ACC112 (cell line): ENCODE results near the gene ZKSCAN5.
"Not testable (repeated sequence)": the region's sequence is repeated elsewhere in the genome, so short reads cannot be mapped to it uniquely, and the experiment has no call there.

Experiments used
- H2AFZ ChIP-seq: fragments of 200-600 bp; sonication (generic); one replicate; pipeline ENCODE4 v1.6.0; 2017; ENCODE audit warnings: antibody characterized with exemption, low read length; ENCODE audit not compliant: unreplicated experiment
- H3K27ac ChIP-seq: fragments of 200-600 bp; sonication (generic); 2 replicates; pipeline ENCODE4 v1.5.1; 2014; ENCODE audit warnings: low read depth, mild to moderate bottlenecking, antibody characterized with exemption, low read length, moderate library complexity
- H3K27me3 ChIP-seq: fragments of 200-600 bp; sonication (generic); 2 replicates; pipeline ENCODE4 v1.6.1; 2014; ENCODE audit warnings: mild to moderate bottlenecking, antibody characterized with exemption, low read length, moderate library complexity, mixed read lengths; ENCODE audit not compliant: insufficient read depth
- H3K36me3 ChIP-seq: fragments of 200-600 bp; sonication (generic); 2 replicates; pipeline ENCODE4 v1.6.1; 2016; ENCODE audit warnings: mild to moderate bottlenecking, antibody characterized with exemption, low read length, moderate library complexity, mixed read lengths; ENCODE audit not compliant: insufficient read depth
- H3K4me1 ChIP-seq: fragments of 200-600 bp; sonication (generic); one replicate; pipeline ENCODE4 v1.6.1; 2016; ENCODE audit warnings: low read length, mixed read lengths; ENCODE audit not compliant: insufficient read depth, unreplicated experiment, control insufficient read depth
- H3K4me3 ChIP-seq: fragments of 200-600 bp; sonication (generic); 2 replicates; pipeline ENCODE4 v1.5.1; 2014; ENCODE audit warnings: mild to moderate bottlenecking, low read depth, low read length
- H3K79me2 ChIP-seq: fragments of 200-600 bp; sonication (generic); one replicate; pipeline ENCODE4 v1.6.0; 2016; ENCODE audit warnings: low read length; ENCODE audit not compliant: control insufficient read depth, unreplicated experiment, insufficient read depth

ZKSCAN5 gene

GRCh38 chr7:99498546-99498944 lies 5.9 kb upstream of the ZKSCAN5 start:
- Histone ChIP-seq H3K79me2 (peaks cover 48% of the 10 kb centered on the region), H3K4me1 (peaks cover 11% of the 10 kb centered on the region), H3K27ac (no peak overlapping the region), H3K27me3 (no peaks in the 10 kb centered on the region), H3K4me3 (peak overlapping the region; percentile 99), H2AFZ (no peak overlapping the region), H3K36me3 (peaks cover 48% of the 10 kb centered on the region)

GRCh38 chr7:99499371-99499720 lies 5.1 kb upstream of the ZKSCAN5 start:
- peak overlapping the region; percentile 89 for H3K27ac ChIP-seq
- peaks cover 13% of the 10 kb centered on the region for H3K4me1 ChIP-seq
- H3K79me2 ChIP-seq = peaks cover 46% of the 10 kb centered on the region
- peaks cover 40% of the 10 kb centered on the region for H3K36me3 ChIP-seq
- H2AFZ ChIP-seq = peak overlapping the region; percentile 95
- H3K4me3 ChIP-seq = peak overlapping the region; percentile 99
- no peaks in the 10 kb centered on the region for H3K27me3 ChIP-seq

- Histone ChIP-seq H3K4me3 (peak within 1 kb of the TSS; percentile 99), H3K27ac (peak within 1 kb of the TSS; percentile 89), H3K36me3 (peaks cover 34% of the 10 kb centered on the region), H3K4me1 (peaks cover 13% of the 10 kb centered on the region), H3K27me3 (no peaks in the 10 kb centered on the region), H3K79me2 (peaks cover 46% of the 10 kb centered on the region), H2AFZ (peak within 1 kb of the TSS; percentile 95)
Observed at GRCh38 chr7:99499721-99500636, 4.5 kb upstream of the ZKSCAN5 start, which contains the start of gene ZNF394. TSS of gene ZNF394 (minus strand) at chr7:99500281. CDS start at chr7:99500093, 188 bp downstream.

GRCh38 chr7:99500637-99501009 lies 3.8 kb upstream of the ZKSCAN5 start:
- H3K36me3 ChIP-seq = peaks cover 29% of the 10 kb centered on the region
- H2AFZ ChIP-seq = peak overlapping the region; percentile 95
- H3K27me3 ChIP-seq = no peaks in the 10 kb centered on the region
- H3K79me2 ChIP-seq = peaks cover 51% of the 10 kb centered on the region
- H3K27ac ChIP-seq = peak overlapping the region; percentile 89; the same call in 1 of the 2 replicates
- peaks cover 14% of the 10 kb centered on the region for H3K4me1 ChIP-seq
- peak overlapping the region; percentile 99 for H3K4me3 ChIP-seq

GRCh38 chr7:99501236-99501635 lies 3.2 kb upstream of the ZKSCAN5 start:
- H3K27ac ChIP-seq, H3K27me3 ChIP-seq, H2AFZ ChIP-seq: not testable (repeated sequence)
- Histone ChIP-seq H3K36me3 (peaks cover 23% of the 10 kb centered on the region), H3K4me1 (peaks cover 20% of the 10 kb centered on the region), H3K4me3 (peak overlapping the region; percentile 99), H3K79me2 (peaks cover 56% of the 10 kb centered on the region)

GRCh38 chr7:99504281-99504602 lies 220 bp upstream of the ZKSCAN5 start:
- Histone ChIP-seq H3K79me2 (peaks cover 45% of the 10 kb centered on the region), H2AFZ (peak overlapping the region; percentile 36), H3K36me3 (0 out of 2 replicates have a peak, but pooled peaks cover 5% of the 10 kb centered on the region), H3K27me3 (no peaks in the 10 kb centered on the region), H3K4me1 (peaks cover 15% of the 10 kb centered on the region), H3K4me3 (peak overlapping the region; percentile 87), H3K27ac (peak overlapping the region; percentile 67)

- Histone ChIP-seq H3K36me3 (0 out of 2 replicates have a peak, but pooled peaks cover 5% of the 10 kb centered on the region), H3K27me3 (no peaks in the 10 kb centered on the region), H3K4me1 (peaks cover 15% of the 10 kb centered on the region), H3K27ac (peak overlapping the region; percentile 67), H3K79me2 (peaks cover 39% of the 10 kb centered on the region), H2AFZ (peak overlapping the region; percentile 30), H3K4me3 (peak overlapping the region; percentile 87)
Observed at GRCh38 chr7:99505324-99505662, 831 bp downstream of the ZKSCAN5 start.

- Histone ChIP-seq H3K79me2 (peaks cover 15% of the 10 kb centered on the region), H3K36me3 (peaks cover 14% of the 10 kb centered on the region; the same call in 1 of the 2 replicates), H3K27ac (peak overlapping the region; percentile 54), H2AFZ (no peak overlapping the region), H3K4me1 (peaks cover 4% of the 10 kb centered on the region), H3K4me3 (no peak overlapping the region), H3K27me3 (no peaks in the 10 kb centered on the region)
Observed at GRCh38 chr7:99514050-99514449, 9.6 kb downstream of the ZKSCAN5 start.

GRCh38 chr7:99521399-99521798 lies 16.9 kb downstream of the ZKSCAN5 start:
- Histone ChIP-seq H2AFZ (no peak overlapping the region), H3K4me1 (no peaks in the 10 kb centered on the region), H3K4me3 (no peak overlapping the region), H3K79me2 (peaks cover under 1% of the 10 kb centered on the region), H3K27me3 (no peaks in the 10 kb centered on the region), H3K27ac (no peak overlapping the region), H3K36me3 (peaks cover 33% of the 10 kb centered on the region)

- Histone ChIP-seq H3K79me2 (no peaks in the 10 kb centered on the region), H3K4me1 (no peaks in the 10 kb centered on the region), H3K4me3 (no peak overlapping the region), H3K27me3 (no peaks in the 10 kb centered on the region), H3K27ac (no peak overlapping the region), H3K36me3 (peaks cover 56% of the 10 kb centered on the region), H2AFZ (no peak overlapping the region)
Observed at GRCh38 chr7:99525713-99526440, 21.4 kb downstream of the ZKSCAN5 start.
